GM21447 (cell line): Measurements from ENCODE around the gene ARL6IP4.

Experiments
- ATAC-seq: cut with Tn5 transposase; IDR thresholded peaks from one replicate; pipeline ENCODE4 v1.9.1; 2021; ENCODE audit not compliant: unreplicated experiment

The ARL6IP4 gene

DNA sequence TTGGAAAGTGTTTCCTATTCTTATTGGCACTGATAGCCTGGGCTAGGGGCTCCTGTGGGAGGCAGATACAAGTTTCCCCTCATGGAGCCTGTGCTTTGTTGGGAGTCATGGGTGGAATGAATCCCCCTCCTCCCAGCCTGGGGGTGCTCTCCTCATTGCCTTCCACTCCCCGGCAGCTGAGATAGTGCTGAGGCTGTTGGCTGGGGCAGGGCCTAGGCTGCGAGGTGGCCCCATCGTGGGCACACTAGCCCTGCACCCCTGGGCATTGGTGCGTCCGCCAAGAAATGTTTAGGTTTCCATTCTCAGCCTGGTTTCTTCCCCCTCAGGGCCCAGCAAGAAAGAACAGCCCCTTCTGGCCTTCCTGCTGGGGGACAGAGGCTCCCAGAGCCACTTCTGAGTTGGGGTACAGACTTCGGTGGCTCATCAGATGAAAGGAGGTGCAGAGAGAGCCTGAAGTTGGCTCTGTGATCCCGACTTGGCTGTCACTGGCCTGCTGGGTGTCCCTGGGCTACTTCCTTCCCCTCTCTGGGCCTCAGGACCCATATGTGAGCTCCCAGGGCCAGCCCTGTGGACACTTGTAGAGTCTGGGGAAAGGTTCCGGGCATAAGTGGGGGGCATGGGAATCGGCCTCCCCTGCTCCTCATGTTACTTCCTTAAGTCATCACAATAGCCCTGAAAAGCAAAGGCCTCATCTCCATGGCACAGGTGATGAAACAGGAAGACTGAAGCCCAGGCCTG is 2.7 kb upstream of the ARL6IP4 start:
- ATAC-seq: no peak

GRCh38 chr12:122978507-122978955 is 1.9 kb upstream of the ARL6IP4 start:
- ATAC-seq: no peak

DNA sequence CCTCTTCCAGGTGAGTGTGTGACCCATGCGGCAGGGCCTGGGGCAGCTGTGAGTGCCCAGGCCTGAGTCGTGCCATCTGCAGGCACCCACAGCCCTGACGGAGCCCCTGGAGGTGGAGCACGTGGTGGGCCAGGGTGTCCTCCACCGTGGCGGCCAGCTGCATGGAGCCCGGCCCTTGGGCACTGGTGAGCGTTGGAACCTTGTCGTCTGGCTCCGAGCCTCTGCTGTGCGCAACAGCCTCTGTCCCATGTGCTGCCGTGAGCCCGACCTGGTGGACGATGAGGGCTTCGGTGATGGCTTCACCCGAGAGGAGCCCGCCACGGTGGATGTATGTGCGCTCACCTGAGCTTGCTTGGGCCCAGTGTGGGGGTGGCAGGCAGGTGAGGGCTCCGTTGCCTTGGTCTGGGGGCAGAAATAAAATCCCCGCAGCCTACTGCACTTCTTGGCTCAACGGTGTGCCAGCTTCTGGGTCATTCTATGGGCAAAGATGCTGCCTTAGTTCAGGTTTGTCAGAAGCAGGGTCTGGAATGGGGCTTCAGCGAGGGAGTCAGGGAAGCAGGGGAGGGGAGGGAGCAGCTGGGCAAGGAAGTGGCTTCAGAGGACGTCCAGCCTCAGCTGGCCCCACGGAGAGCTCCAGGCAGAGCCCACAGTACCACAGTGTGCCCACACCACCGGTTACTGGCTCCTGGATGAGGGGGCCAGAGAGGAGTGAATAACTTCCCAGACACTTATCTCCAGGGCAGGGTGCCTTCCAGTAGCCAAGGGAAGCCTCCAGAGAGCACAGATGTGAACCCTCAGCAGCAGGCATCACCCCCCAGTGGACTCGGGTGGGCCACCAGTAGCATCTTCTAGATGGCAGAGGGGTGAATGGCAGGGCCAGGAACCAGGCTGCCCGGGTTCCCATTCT is 1.2 kb upstream of the ARL6IP4 start:
- no peak for ATAC-seq

DNA sequence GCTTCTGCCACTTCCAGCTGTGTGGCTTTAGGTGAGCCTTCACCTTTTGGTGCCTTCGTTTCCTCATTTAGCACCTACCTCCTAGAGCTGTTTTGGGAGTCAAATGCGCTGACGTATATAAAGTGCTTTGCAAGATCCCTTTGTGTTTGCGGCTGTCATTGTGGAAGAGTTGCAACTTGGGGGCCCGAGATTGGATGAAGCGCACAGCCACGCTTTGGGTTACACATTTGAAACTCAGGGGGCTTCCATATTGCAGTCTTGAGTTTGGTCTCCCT is 636 bp upstream of the ARL6IP4 start:
- no peak for ATAC-seq

GRCh38 chr12:122981036-122981471 is 573 bp downstream of the ARL6IP4 start:
- ATAC-seq: peak; percentile 18

GRCh38 chr12:122981587-122982476 is 1.4 kb downstream of the ARL6IP4 start:
- ATAC-seq: no peak

GRCh38 chr12:122982477-122982815 is 2.0 kb downstream of the ARL6IP4 start:
- ATAC-seq: no peak

DNA sequence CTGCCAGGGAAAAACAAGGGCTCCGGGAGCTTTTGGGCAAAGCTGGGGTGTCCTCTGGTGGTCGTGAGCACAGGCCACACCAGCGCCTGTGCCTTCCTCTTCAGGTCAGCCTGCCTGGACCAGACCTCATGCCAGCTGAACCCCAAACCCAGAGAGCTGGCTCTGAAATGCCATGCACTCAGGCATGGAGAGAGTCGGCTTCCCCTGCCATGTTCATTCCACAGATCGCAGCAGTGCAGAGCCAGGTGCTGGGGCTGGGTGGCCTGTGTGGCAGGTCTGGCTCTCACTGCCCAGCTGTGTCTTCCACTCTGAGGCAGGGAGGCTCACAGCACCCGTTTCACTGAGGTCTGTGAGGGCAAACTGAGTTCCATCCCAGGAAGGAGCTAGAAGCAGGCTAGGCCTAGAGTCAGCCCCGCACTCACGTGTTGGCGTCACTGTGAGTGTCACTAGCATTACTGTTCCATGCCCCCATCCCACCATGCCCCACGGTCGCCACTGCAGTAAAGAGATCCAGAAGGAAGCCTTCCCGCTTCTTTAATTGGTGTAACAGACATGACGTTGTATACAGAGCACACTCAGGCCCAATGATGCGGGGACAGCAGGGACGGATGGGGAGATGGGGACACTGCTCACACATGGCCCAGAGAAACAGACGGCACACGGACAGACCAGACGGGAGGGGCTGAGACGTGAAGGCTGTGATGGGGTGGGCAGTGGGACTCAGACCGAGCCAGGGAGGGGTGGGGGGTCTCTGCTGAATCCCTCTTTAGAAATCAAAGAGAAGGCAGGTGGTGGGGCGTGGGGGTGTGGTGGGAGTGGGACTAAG is 2.7 kb downstream of the ARL6IP4 start:
- ATAC-seq: no peak

DNA sequence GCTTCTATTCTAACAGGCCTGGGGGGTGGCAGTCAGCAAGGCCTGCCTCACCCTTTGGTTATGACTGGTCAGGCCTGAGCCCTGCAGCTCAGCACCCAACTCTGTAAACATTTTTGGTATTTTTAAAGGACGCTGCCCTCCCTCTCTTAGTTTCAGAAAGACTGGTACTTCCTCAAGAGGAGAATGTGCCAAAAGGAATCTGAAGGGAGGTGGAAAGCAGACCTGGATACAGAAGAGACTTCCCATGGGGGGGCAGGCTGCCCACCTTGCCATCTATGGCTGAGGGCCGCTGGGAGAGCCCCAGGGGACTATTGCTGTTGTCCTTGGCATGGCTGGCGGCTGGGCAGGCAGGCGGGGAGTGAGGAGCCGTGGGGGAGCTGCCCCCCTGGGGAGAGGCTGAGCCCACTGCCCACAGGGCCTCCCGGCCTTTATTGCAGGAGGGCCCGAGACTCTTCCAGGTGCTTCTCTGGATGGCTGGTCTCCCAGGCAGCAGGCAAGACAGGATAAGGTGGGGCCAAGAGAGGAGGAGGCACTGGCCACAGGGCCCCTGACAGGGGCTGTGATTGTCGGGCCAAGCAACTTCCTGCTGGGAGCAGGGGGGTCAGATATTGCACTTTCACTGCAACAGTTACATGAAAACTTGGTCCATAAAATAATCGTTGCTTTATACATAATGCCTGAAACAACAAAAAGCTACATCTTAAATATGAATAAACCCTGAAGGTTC is 3.5 kb downstream of the ARL6IP4 start:
- ATAC-seq: no peak

- ATAC-seq: no peak
These were observed 4.3 kb downstream of the ARL6IP4 start for GRCh38 chr12:122984612-122985337.

DNA sequence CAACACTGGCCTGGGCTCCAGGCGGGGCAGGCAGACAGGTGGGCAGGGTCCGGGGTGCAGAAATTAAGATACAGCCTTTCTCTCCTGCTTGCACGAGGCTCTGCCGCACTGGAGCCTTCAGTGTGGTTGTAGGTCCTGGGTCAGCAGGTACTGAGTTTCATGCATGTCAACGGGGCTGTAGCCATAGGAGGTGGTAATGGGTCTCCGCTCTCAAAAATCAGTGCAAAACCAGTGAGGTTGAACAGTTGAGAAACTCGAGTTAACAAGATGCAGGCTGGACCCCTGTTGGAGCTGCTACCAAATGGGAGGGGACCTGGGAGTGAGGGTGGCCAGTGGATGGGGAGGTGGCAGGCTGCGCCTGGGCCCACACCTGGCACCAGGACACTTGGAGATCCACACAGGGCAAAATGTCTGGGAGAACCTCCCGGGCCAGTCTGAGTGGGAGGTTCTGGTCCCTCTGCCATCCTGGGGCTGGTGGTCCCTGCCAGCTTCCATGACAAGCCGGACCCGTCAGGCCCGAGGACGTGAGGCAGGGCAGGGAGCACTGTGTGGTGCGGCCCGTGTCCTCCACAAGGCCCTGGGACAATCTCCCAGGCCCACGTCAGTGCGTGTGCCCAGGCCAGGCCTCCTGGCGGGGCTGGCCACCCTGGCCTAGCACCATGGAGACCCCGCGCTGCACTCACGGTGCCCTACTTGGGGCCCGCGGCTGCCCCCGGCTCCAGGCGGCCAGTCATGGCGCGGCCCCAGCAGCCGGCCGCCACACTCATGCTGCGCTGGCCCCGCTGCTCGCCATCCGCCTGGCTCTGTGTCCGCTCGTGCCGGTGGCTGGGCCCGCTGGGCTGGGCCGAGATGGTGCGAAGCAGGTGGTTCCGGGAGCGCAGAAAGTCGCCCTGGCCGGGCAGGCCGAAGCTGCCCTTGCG is 5.1 kb downstream of the ARL6IP4 start:
- ATAC-seq: no peak

DNA sequence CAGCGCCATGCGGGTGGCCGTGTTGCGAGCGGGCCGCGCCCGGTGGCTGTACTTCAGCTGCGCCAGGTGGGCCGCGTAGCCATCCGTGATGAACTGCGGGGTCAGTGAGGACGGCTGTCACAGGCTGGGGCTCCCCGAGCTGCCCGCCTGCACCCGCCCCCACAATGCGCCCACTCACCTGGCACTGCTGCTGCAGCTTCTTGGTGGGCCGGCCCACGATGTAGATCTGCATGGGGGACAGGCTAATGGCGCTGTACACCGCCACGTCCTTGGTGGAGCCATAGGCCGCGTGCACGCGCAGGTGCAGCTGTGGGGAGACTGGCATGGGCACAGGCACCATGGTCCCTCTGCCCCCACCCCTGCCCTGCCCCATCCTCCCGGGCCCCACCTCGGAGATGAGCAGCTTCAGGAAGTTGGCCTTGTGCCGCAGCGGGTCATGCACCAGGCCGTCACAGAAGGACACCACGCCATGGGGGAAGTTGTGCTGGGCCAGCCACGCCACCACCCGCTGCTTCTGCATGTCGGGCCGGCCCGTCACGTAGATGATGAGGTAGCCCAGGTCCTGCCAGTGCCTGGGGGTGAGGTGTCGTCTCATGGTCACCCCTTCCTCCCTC is 5.9 kb downstream of the ARL6IP4 start:
- no peak for ATAC-seq

DNA sequence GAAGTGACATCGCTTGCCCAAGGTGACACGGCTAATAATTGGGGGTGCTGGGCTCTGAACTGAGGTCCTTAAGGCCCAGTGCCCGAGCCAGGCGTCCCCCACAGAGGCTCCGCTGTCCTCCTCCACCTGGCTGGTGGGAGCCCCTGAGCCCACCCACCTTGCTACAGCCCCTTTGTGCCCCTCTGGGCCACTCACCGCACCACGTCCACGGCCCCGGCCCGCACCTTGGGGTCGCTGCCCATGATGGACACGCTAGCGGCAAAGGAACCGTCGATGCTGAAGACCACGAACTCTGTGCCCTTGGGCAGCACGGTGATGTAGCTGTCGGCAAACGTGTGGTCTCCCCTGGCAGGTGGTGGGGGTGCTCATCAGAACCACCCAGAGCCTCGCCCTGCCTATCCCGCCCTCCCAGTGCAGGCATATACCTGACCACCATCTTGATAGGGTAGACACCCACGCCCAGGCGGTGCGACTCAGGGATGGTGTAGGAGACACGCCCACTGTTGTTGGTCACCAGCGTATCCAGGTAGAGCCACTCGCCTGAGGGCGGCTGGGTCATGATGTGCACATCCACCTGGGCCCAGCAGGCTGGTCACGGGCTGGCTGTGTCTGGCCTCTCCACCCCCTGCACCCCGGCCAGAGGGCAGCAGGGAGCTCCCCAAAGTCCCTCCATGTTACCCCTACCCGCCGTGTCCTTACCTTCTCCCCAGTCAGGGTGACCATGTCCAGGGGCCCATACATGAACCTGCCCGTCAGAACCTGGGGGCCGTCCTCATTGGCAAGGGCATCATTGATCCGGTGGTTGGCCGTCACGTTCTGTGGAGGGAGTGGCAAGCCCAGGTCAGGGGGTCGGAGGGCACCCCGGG is 6.8 kb downstream of the ARL6IP4 start:
- no peak for ATAC-seq

- ATAC-seq: no peak
These were observed 7.6 kb downstream of the ARL6IP4 start for GRCh38 chr12:122988036-122988435.

- no peak for ATAC-seq
These were observed 8.2 kb downstream of the ARL6IP4 start for GRCh38 chr12:122988612-122989212.

DNA sequence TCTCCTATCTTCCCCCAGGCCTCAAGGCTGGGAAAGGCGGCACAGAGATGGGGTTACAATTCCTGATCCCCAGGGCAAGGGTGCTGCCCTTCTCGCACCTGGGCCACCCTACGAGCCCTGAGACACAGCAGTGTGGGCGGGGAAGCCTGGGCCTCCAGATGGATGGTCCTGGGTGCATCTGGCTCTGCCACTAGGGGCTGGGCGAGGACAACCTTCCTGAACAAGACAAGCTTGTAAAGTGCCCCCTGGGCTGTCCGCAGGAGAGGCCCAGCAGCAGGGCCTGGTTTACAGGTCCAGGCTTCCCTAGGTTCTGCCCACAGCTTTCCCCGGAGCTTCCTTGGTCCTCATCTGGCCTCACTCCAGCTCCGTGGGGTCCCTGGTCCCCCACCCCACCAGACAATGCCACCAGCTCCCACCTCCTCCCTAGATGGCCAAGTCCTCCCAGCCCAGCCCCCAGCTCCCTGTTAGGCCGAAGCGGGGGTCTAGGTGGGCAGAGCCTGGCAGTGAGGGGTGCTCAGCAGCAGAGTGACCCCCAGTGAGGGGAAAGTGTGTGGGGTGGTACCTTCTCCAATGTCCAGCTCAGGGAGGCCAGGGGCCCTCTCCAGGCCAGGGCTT is 8.9 kb downstream of the ARL6IP4 start:
- no peak for ATAC-seq
